Liver (tissue), 9 donors: ENCODE results near the gene GRK5. TPM values are rescaled to one million over a fixed set of nuclear protein-coding genes. Genes with fewer than 3 reads are reported as not detected.
A peak's percentile ranks its signal among the peaks of the same experiment; 100 is the strongest.

Experiments
- DNase-seq: peaks from one replicate; pipeline ENCODE4 v3.0.0-alpha.2; 2017; ENCODE audit warnings: low spot score
- H3K27ac ChIP-seq, 2 donors: one replicate each; pipeline ENCODE4 v1.7.0; 2013; ENCODE audit warnings: inconsistent platforms in 2 of 2, low read length in 2 of 2, control low read depth in 1 of 2, low read depth in 1 of 2, mild to moderate bottlenecking in 1 of 2
- H3K27me3 ChIP-seq, 4 donors: one replicate each; pipeline versions ENCODE4 v1.6.1 to v1.7.0; 2013; ENCODE audit warnings: low read length in 3 of 4, inconsistent platforms in 1 of 4, mild to moderate bottlenecking in 1 of 4, moderate library complexity in 1 of 4; ENCODE audit not compliant: control insufficient read depth in 4 of 4, insufficient read depth in 4 of 4
- H3K36me3 ChIP-seq, 4 donors: one replicate each; pipeline versions ENCODE4 v1.6.1 to v1.7.0; 2013; ENCODE audit warnings: low read length in 3 of 4, mild to moderate bottlenecking in 3 of 4, low read depth in 1 of 4, moderate library complexity in 1 of 4; ENCODE audit not compliant: control insufficient read depth in 4 of 4, insufficient read depth in 3 of 4
- H3K4me1 ChIP-seq, 4 donors: one replicate each; pipeline versions ENCODE4 v1.6.1 to v1.7.0; 2013; ENCODE audit warnings: low read length in 3 of 4, mild to moderate bottlenecking in 3 of 4, moderate library complexity in 1 of 4; ENCODE audit not compliant: control insufficient read depth in 4 of 4, insufficient read depth in 4 of 4
- H3K4me3 ChIP-seq, 3 donors: one replicate each; pipeline versions ENCODE4 v1.6.1 to v1.7.0; 2013; ENCODE audit warnings: low read length in 3 of 3, control low read depth in 1 of 3, low read depth in 1 of 3, mild to moderate bottlenecking in 1 of 3
- H3K9ac ChIP-seq, 2 donors: one replicate each; pipeline ENCODE4 v1.7.0; 2013; ENCODE audit warnings: low read length in 2 of 2, mild to moderate bottlenecking in 2 of 2, moderate library complexity in 2 of 2, control low read depth in 1 of 2, low read depth in 1 of 2
- H3K9me3 ChIP-seq, 4 donors: one replicate each; pipeline versions ENCODE4 v1.6.1 to v1.7.0; 2013; ENCODE audit warnings: low read length in 3 of 4; ENCODE audit not compliant: control insufficient read depth in 4 of 4
- ATF3 ChIP-seq: IDR thresholded peaks from 2 replicates; pipeline ENCODE4 v1.6.1; 2016; ENCODE audit warnings: antibody characterized with exemption
- CTCF ChIP-seq: fragments of 150-350 bp; IDR thresholded peaks from 2 replicates; pipeline ENCODE4 v1.5.1; 2017; ENCODE audit warnings: improper control_type of control experiment, low read depth, low read length; ENCODE audit not compliant: missing input control
- EGR1 ChIP-seq, 2 donors: IDR thresholded peaks; 2 replicates each; pipeline ENCODE4 v1.6.1; 2016 to 2018; ENCODE audit warnings: antibody characterized with exemption in 2 of 2, low read depth in 2 of 2
- FOXA1 ChIP-seq: IDR thresholded peaks from 2 replicates; pipeline ENCODE4 v1.6.1; 2016; ENCODE audit warnings: antibody characterized with exemption
- FOXA2 ChIP-seq: IDR thresholded peaks from 2 replicates; pipeline ENCODE4 v1.6.1; 2016; ENCODE audit warnings: antibody characterized with exemption
- HNF4A ChIP-seq, 2 donors: conservative IDR thresholded peaks; 2 replicates each; pipeline ENCODE4 v1.6.1; 2016; ENCODE audit warnings: antibody characterized with exemption in 2 of 2, mild to moderate bottlenecking in 2 of 2
- MAX ChIP-seq: IDR thresholded peaks from 2 replicates; pipeline ENCODE4 v1.6.1; 2016; ENCODE audit warnings: antibody characterized with exemption
- NR2F2 ChIP-seq: IDR thresholded peaks from 2 replicates; pipeline ENCODE4 v1.6.1; 2016; ENCODE audit warnings: antibody characterized with exemption
- RAD21 ChIP-seq, 2 donors: IDR thresholded peaks; 2 replicates each; pipeline ENCODE4 v1.6.1; 2016; ENCODE audit warnings: antibody characterized with exemption in 2 of 2, mild to moderate bottlenecking in 2 of 2
- REST ChIP-seq: IDR thresholded peaks from 2 replicates; pipeline ENCODE4 v1.6.1; 2016; ENCODE audit warnings: antibody characterized with exemption, mild to moderate bottlenecking
- RXRA ChIP-seq, 2 donors: IDR thresholded peaks; 2 replicates each; pipeline ENCODE4 v1.6.1; 2017 to 2018; ENCODE audit warnings: antibody characterized with exemption in 2 of 2, mild to moderate bottlenecking in 1 of 2
- TAF1 ChIP-seq: conservative IDR thresholded peaks from 2 replicates; pipeline ENCODE4 v1.6.1; 2016; ENCODE audit warnings: antibody characterized with exemption, mild to moderate bottlenecking
- YY1 ChIP-seq: IDR thresholded peaks from 2 replicates; pipeline ENCODE4 v1.6.1; 2016; ENCODE audit warnings: antibody characterized with exemption, mild to moderate bottlenecking
- WGBS: extraction: QIAGEN DNeasy Blood & Tissue Kit; methylation state at CpG from one replicate; pipeline ENCODE4 v1.1.7; 2013; 5-methylcytosine and 5-hydroxymethylcytosine counted together
- polyA plus RNA-seq, 2 donors: library from polyadenylated mRNA; stranded (reverse) in 1 of 2; unstranded in 1 of 2; fragments of 200-250 nt in 1 of 2; fragments of >200 nt in 1 of 2; fragmentation: Nextera tagmentation in 1 of 2; extraction: Ambion mirVana in 1 of 2; gene quantifications; one replicate each; pipeline versions ENCODE4 v1.2.1 to v1.2.3, GENCODE V29; 2013 to 2015
- total RNA-seq, 2 donors: library from RNA; depleted of rRNA; stranded (reverse); fragments of >200 nt; gene quantifications; one replicate each; pipeline ENCODE4 v1.2.3, GENCODE V29; 2014
- donor health status: healthy.
- donor health status: healthy.
- donor health status: healthy.
- donor health status: healthy.
- donor health status: healthy.

GRK5 gene
- total and polyA plus RNA-seq, 4 donors: 2.1 to 6.6 (median 5.1) TPM

GRCh38 chr10:119278126-119278709, 70.8 kb downstream of the GRK5 start:
- no peak for TF ChIP-seq HNF4A (conservative IDR thresholded peaks at IDR 0.05)
- Histone ChIP-seq H3K27me3 (no peaks in the 10 kb centered on the region), H3K4me3 (no peak overlapping the region), H3K36me3 (no peaks in the 10 kb centered on the region), H3K9me3 (no peaks in the 10 kb centered on the region), H3K27ac (peak overlapping the region in 1 of 2 donors; percentile 29), H3K9ac (no peak overlapping the region), H3K4me1 (peaks cover 0 to 10% (median 3%) of the 10 kb centered on the region in 4 donors)
- WGBS: 87% methylated on average over 14 of the region's 14 CpGs
- DNase-seq: no peak

- Histone ChIP-seq H3K4me1 (peaks cover 3 to 19% (median 12%) of the 10 kb centered on the region in 4 donors), H3K9me3 (no peaks in the 10 kb centered on the region), H3K4me3 (no peak overlapping the region), H3K27me3 (no peaks in the 10 kb centered on the region), H3K27ac (peak overlapping the region in 1 of 2 donors; percentile 28), H3K36me3 (no peaks in the 10 kb centered on the region), H3K9ac (no peak overlapping the region)
- 89% methylated on average over 10 of the region's 10 CpGs for WGBS
- TF ChIP-seq ATF3: no peak
- TF ChIP-seq NR2F2: no peak
- TF ChIP-seq REST: no peak
- DNase-seq: no peak
These were observed 72.1 kb downstream of the GRK5 start for GRCh38 chr10:119279441-119279840.

GRCh38 chr10:119281581-119282071, 74.3 kb downstream of the GRK5 start:
- Histone ChIP-seq H3K4me3 (no peak overlapping the region), H3K4me1 (peaks cover 15 to 37% (median 30%) of the 10 kb centered on the region in 4 donors), H3K9me3 (no peaks in the 10 kb centered on the region), H3K27ac (no peak overlapping the region), H3K36me3 (no peaks in the 10 kb centered on the region), H3K27me3 (no peaks in the 10 kb centered on the region), H3K9ac (no peak overlapping the region)
- no peak for TF ChIP-seq FOXA2
- TF ChIP-seq NR2F2: no peak
- no peak for TF ChIP-seq RXRA (IDR thresholded peaks at IDR 0.05)
- peak in 1 of 2 donors; percentile 8 for TF ChIP-seq RAD21 (IDR thresholded peaks at IDR 0.05)
- DNase-seq: no peak
- 41% methylated on average over 13 of the region's 13 CpGs for WGBS

GRCh38 chr10:119282446-119282845, 75.1 kb downstream of the GRK5 start:
- H3K27ac ChIP-seq: no peak overlapping the region
- no peak overlapping the region for H3K9ac ChIP-seq
- WGBS: 94% methylated on average over 9 of the region's 9 CpGs
- no peaks in the 10 kb centered on the region for H3K9me3 ChIP-seq
- H3K27me3 ChIP-seq: no peaks in the 10 kb centered on the region
- DNase-seq: no peak
- no peaks in the 10 kb centered on the region for H3K36me3 ChIP-seq
- no peak overlapping the region for H3K4me3 ChIP-seq
- peaks cover 15 to 37% (median 30%) of the 10 kb centered on the region in 4 donors for H3K4me1 ChIP-seq
- TF ChIP-seq YY1: no peak
- no peak for TF ChIP-seq MAX
- no peak for TF ChIP-seq EGR1 (IDR thresholded peaks at IDR 0.05; ENCODE audit: low read depth in 2 of 2)
- no peak for TF ChIP-seq HNF4A (conservative IDR thresholded peaks at IDR 0.05)
- no peak for TF ChIP-seq CTCF
- TF ChIP-seq FOXA1: no peak
- no peak for TF ChIP-seq TAF1
